PFSK-1 (cell line): Measurements from ENCODE around the gene NUDT4.

Source experiments
- FOXP2 ChIP-seq: optimal IDR thresholded peaks from 2 replicates; pipeline ENCODE3; 2011; ENCODE audit warnings: borderline replicate concordance, control low read depth, inconsistent platforms; ENCODE audit not compliant: insufficient read depth; ENCODE audit errors: extremely low read length, extremely low read depth
- POLR2AphosphoS5 ChIP-seq: IDR thresholded peaks from 2 replicates; pipeline ENCODE4 v1.6.1; 2012; ENCODE audit warnings: low read depth, mild to moderate bottlenecking, control low read depth, low read length, moderate library complexity
- REST ChIP-seq, 2 experiments: IDR thresholded peaks; 2 replicates each; pipeline versions ENCODE4 v1.6.1 to v1.8.0; 2011 to 2012; ENCODE audit warnings: low read depth in 2 of 2, low read length in 2 of 2, control low read depth in 1 of 2, inconsistent platforms in 1 of 2, mild to moderate bottlenecking in 1 of 2, moderate library complexity in 1 of 2; ENCODE audit not compliant: insufficient read depth in 1 of 2
- SIN3A ChIP-seq: IDR thresholded peaks from 2 replicates; pipeline ENCODE4 v1.6.1; 2012; ENCODE audit warnings: mild to moderate bottlenecking, low read length, moderate library complexity, borderline replicate concordance; ENCODE audit not compliant: insufficient read depth
- TAF1 ChIP-seq: IDR thresholded peaks from 2 replicates; pipeline ENCODE4 v1.6.1; 2012; ENCODE audit warnings: low read length, control low read depth, borderline replicate concordance; ENCODE audit not compliant: insufficient read depth

Gene NUDT4

GRCh38 chr12:93387780-93388179, 10.1 kb downstream of the NUDT4 start:
- TF ChIP-seq FOXP2 = no peak
- TF ChIP-seq TAF1 = no peak
- no peak for TF ChIP-seq REST (IDR thresholded peaks at IDR 0.05; ENCODE audit: insufficient read depth in 1 of 2, low read depth in 2 of 2, low read length in 2 of 2)
- no peak for TF ChIP-seq SIN3A
- TF ChIP-seq POLR2AphosphoS5 = no peak

- TF ChIP-seq REST (IDR thresholded peaks at IDR 0.05; ENCODE audit: insufficient read depth in 1 of 2, low read depth in 2 of 2, low read length in 2 of 2) = no peak
- TF ChIP-seq SIN3A = no peak
- no peak for TF ChIP-seq FOXP2
- no peak for TF ChIP-seq POLR2AphosphoS5
- no peak for TF ChIP-seq TAF1
Observed at GRCh38 chr12:93390031-93390430, 12.3 kb downstream of the NUDT4 start.

GRCh38 chr12:93390549-93391297, 13.0 kb downstream of the NUDT4 start:
- TF ChIP-seq SIN3A (no peak), REST (IDR thresholded peaks at IDR 0.05; ENCODE audit: insufficient read depth in 1 of 2, low read depth in 2 of 2, low read length in 2 of 2) (no peak), TAF1 (no peak), FOXP2 (no peak), POLR2AphosphoS5 (no peak)

- TF ChIP-seq TAF1 (no peak), SIN3A (no peak), FOXP2 (no peak), REST (IDR thresholded peaks at IDR 0.05; ENCODE audit: insufficient read depth in 1 of 2, low read depth in 2 of 2, low read length in 2 of 2) (no peak), POLR2AphosphoS5 (no peak)
Observed at GRCh38 chr12:93393425-93393824, 15.7 kb downstream of the NUDT4 start.

GRCh38 chr12:93397412-93397811, 19.7 kb downstream of the NUDT4 start:
- TF ChIP-seq REST (IDR thresholded peaks at IDR 0.05; ENCODE audit: insufficient read depth in 1 of 2, low read depth in 2 of 2, low read length in 2 of 2) = no peak
- TF ChIP-seq POLR2AphosphoS5 = no peak
- TF ChIP-seq TAF1 = no peak
- no peak for TF ChIP-seq SIN3A
- no peak for TF ChIP-seq FOXP2
